IMR-90 (cell line): ENCODE data around the gene SLC4A7. TPM values are rescaled to one million over a fixed set of nuclear protein-coding genes. Genes with fewer than 3 reads are reported as not detected.

Experiments
- ATAC-seq: fragments of 200-7000 bp; cut with Tn5 transposase; 2 replicates; pipeline ENCODE4 v1.9.1; 2020; ENCODE audit warnings: low read depth, mild to moderate bottlenecking, moderate library complexity
- BruUV-seq: library from RNA; stranded (reverse); fragments of 400-500 nt; replicated peaks from 2 replicates; lab custom pipeline; 2021; lab: Mats Ljungman, UMichigan
- CTCF ChIA-PET: fragments of 300-600 bp; formaldehyde crosslinking; extraction: SDS; loops from one replicate; lab custom pipeline; 2021; ENCODE audit warnings: antibody characterized with exemption; lab: Yijun Ruan, JAX
- POLR2A ChIA-PET: fragments of 300-600 bp; sonication (Branson Sonifier 250); formaldehyde crosslinking; loops from one replicate; lab custom pipeline; 2022; ENCODE audit warnings: antibody characterized with exemption; ENCODE audit not compliant: unreplicated experiment; lab: Charles Lee
- DNase-seq: peaks from one replicate; pipeline ENCODE4 v3.0.0; 2013
- H2AFZ ChIP-seq: replicated peaks from 2 replicates; pipeline ENCODE3; 2013; ENCODE audit warnings: low read length, mild to moderate bottlenecking; ENCODE audit not compliant: poor library complexity
- H2AK5ac ChIP-seq: 2 replicates; pipeline ENCODE4 v1.6.1; 2013; ENCODE audit warnings: low read depth, low read length, inconsistent platforms
- H2AK9ac ChIP-seq: replicated peaks from 2 replicates; pipeline ENCODE3; 2013; ENCODE audit warnings: mild to moderate bottlenecking, low read depth, low read length, moderate library complexity; ENCODE audit not compliant: poor library complexity
- H2BK120ac ChIP-seq: 2 replicates; pipeline ENCODE4 v1.6.1; 2013; ENCODE audit warnings: low read depth, low read length, inconsistent platforms
- H2BK15ac ChIP-seq: 3 replicates; pipeline ENCODE4 v1.6.1; 2013; ENCODE audit warnings: low read depth, low read length, inconsistent platforms
- H2BK20ac ChIP-seq: 2 replicates; pipeline ENCODE4 v1.6.1; 2013; ENCODE audit warnings: low read depth, mild to moderate bottlenecking, inconsistent platforms, low read length, moderate library complexity
- H2BK5ac ChIP-seq: 2 replicates; pipeline ENCODE4 v1.6.1; 2013; ENCODE audit warnings: mild to moderate bottlenecking, low read depth, low read length, inconsistent platforms; ENCODE audit not compliant: poor library complexity, severe bottlenecking
- H3K14ac ChIP-seq: replicated peaks from 2 replicates; pipeline ENCODE4 v1.6.1; 2013; ENCODE audit warnings: low read depth, low read length, inconsistent platforms
- H3K18ac ChIP-seq: 2 replicates; pipeline ENCODE4 v1.6.1; 2013; ENCODE audit warnings: low read depth, low read length, control low read depth
- H3K23ac ChIP-seq: 2 replicates; pipeline ENCODE4 v1.6.1; 2013; ENCODE audit warnings: low read depth, low read length, inconsistent platforms
- H3K27ac ChIP-seq: 2 replicates; pipeline ENCODE4 v1.5.1; 2013; ENCODE audit warnings: mild to moderate bottlenecking, control low read depth, low read length; ENCODE audit not compliant: insufficient read depth
- H3K27me3 ChIP-seq: 2 replicates; pipeline ENCODE4 v1.6.1; 2013; ENCODE audit warnings: low read length; ENCODE audit not compliant: control insufficient read depth, insufficient read depth
- H3K36me3 ChIP-seq: 2 replicates; pipeline ENCODE4 v1.6.1; 2013; ENCODE audit warnings: low read length, mixed read lengths; ENCODE audit not compliant: control insufficient read depth, insufficient read depth
- H3K4ac ChIP-seq: 2 replicates; pipeline ENCODE4 v1.6.1; 2013; ENCODE audit warnings: low read depth, low read length, inconsistent platforms
- H3K4me1 ChIP-seq: 2 replicates; pipeline ENCODE4 v1.6.1; 2013; ENCODE audit warnings: low read length, mixed read lengths; ENCODE audit not compliant: control insufficient read depth, insufficient read depth
- H3K4me2 ChIP-seq: 2 replicates; pipeline ENCODE4 v1.6.1; 2013; ENCODE audit warnings: low read depth, mild to moderate bottlenecking, control low read depth, low read length, moderate library complexity
- H3K4me3 ChIP-seq: 2 replicates; pipeline ENCODE4 v1.5.1; 2013; ENCODE audit warnings: low read depth, mild to moderate bottlenecking, control low read depth, low read length, moderate library complexity; ENCODE audit not compliant: insufficient read depth
- H3K56ac ChIP-seq: 2 replicates; pipeline ENCODE4 v1.6.1; 2013; ENCODE audit warnings: low read length, inconsistent platforms; ENCODE audit not compliant: insufficient read depth; ENCODE audit errors: extremely low read depth
- H3K79me1 ChIP-seq, 2 experiments: 2 replicates each; pipeline ENCODE4 v1.6.1; 2013; ENCODE audit warnings: low read length in 2 of 2, inconsistent platforms in 1 of 2, low read depth in 1 of 2
- H3K9ac ChIP-seq: 2 replicates; pipeline ENCODE4 v1.6.1; 2013; ENCODE audit warnings: low read depth, low read length, control low read depth
- H3K9me1 ChIP-seq: 2 replicates; pipeline ENCODE4 v1.6.1; 2013; ENCODE audit warnings: low read length, inconsistent platforms; ENCODE audit not compliant: insufficient read depth
- H3K9me3 ChIP-seq: 2 replicates; pipeline ENCODE4 v1.6.1; 2013; ENCODE audit warnings: low read length; ENCODE audit not compliant: control insufficient read depth, insufficient read depth
- H4K20me1 ChIP-seq: 2 replicates; pipeline ENCODE4 v1.6.1; 2013; ENCODE audit warnings: low read length, inconsistent platforms; ENCODE audit not compliant: insufficient read depth
- H4K5ac ChIP-seq: 2 replicates; pipeline ENCODE4 v1.6.1; 2013; ENCODE audit warnings: mild to moderate bottlenecking, low read depth, low read length, control low read depth
- H4K8ac ChIP-seq, 2 experiments: 2 replicates each; pipeline ENCODE4 v1.6.1; 2013; ENCODE audit warnings: low read depth in 2 of 2, low read length in 2 of 2, control low read depth in 1 of 2, inconsistent platforms in 1 of 2
- H4K91ac ChIP-seq: 2 replicates; pipeline ENCODE4 v1.6.1; 2013; ENCODE audit warnings: low read depth, low read length, inconsistent platforms; ENCODE audit not compliant: insufficient read depth
- BHLHE40 ChIP-seq: fragments of 150-350 bp; IDR thresholded peaks from 2 replicates; pipeline ENCODE4 v1.6.1; 2016; ENCODE audit warnings: mild to moderate bottlenecking, low read depth, low read length
- CHD1 ChIP-seq: IDR thresholded peaks from 2 replicates; pipeline ENCODE4 v1.6.1; 2012; ENCODE audit warnings: low read depth, low read length, improper control_type of control experiment
- FOS ChIP-seq: fragments of 150-350 bp; IDR thresholded peaks from 2 replicates; pipeline ENCODE4 v1.6.1; 2016; ENCODE audit warnings: low read depth, low read length
- MAFK ChIP-seq: IDR thresholded peaks from 2 replicates; pipeline ENCODE4 v1.6.1; 2012; ENCODE audit warnings: low read depth, low read length, improper control_type of control experiment
- MAZ ChIP-seq: IDR thresholded peaks from 2 replicates; pipeline ENCODE4 v1.6.1; 2012; ENCODE audit warnings: low read depth, mild to moderate bottlenecking, low read length, improper control_type of control experiment, moderate library complexity, borderline replicate concordance
- POLR2A ChIP-seq: IDR thresholded peaks from 2 replicates; pipeline ENCODE4 v1.6.1; 2012; ENCODE audit warnings: mild to moderate bottlenecking, low read depth, low read length
- RAD21 ChIP-seq: IDR thresholded peaks from 2 replicates; pipeline ENCODE4 v1.6.1; 2012; ENCODE audit warnings: low read length, improper control_type of control experiment
- RCOR1 ChIP-seq: IDR thresholded peaks from 2 replicates; pipeline ENCODE4 v1.6.1; 2012; ENCODE audit warnings: mild to moderate bottlenecking, low read length, improper control_type of control experiment; ENCODE audit not compliant: insufficient replicate concordance
- SMC3 ChIP-seq: fragments of 150-350 bp; IDR thresholded peaks from 2 replicates; pipeline ENCODE4 v1.6.1; 2016; ENCODE audit warnings: low read depth, mild to moderate bottlenecking, antibody characterized with exemption, low read length, moderate library complexity
- dilution Hi-C: fragments of 300-500 bp; cut with HindIII; formaldehyde crosslinking; loops from one replicate; pipeline ENCODE4 v1.14.3; 2018; ENCODE audit warnings: low sequenced_read_pairs; ENCODE audit not compliant: unreplicated experiment
- in situ Hi-C: fragments of 300-500 bp; cut with MboI; formaldehyde crosslinking; loops from 3 replicates; pipeline ENCODE4 v1.14.3; 2019; ENCODE audit warnings: low sequenced_read_pairs, inconsistent platforms, mixed read lengths
- intact Hi-C: fragments of 100-400 bp; cut with micrococcal nuclease; formaldehyde crosslinking; loops from 2 replicates; pipeline ENCODE4 v1.10.0; 2022
- polyA plus RNA-seq, 3 experiments: library from polyadenylated mRNA; depleted of rRNA; stranded (reverse); fragments of >200 nt; gene quantifications; 2 replicates each; pipeline ENCODE4 v1.2.3, GENCODE V29; 2012; ENCODE audit warnings: low replicate concordance in 1 of 3
- total RNA-seq: library from RNA; depleted of rRNA; stranded (reverse); fragments of >200 nt; gene quantifications from 2 replicates; pipeline ENCODE4 v1.2.3, GENCODE V29; 2012
- TF ChIP-seq, protein P1 (sequence below): conservative IDR thresholded peaks from 2 replicates; pipeline ENCODE4 v1.5.1; 2012; ENCODE audit warnings: mild to moderate bottlenecking, low read depth, low read length, improper control_type of control experiment

The SLC4A7 gene
- total and polyA plus RNA-seq, 2 of the 4 experiments (the other 2 are of a cell fraction), result 17.7 to 50.4 TPM

DNA sequence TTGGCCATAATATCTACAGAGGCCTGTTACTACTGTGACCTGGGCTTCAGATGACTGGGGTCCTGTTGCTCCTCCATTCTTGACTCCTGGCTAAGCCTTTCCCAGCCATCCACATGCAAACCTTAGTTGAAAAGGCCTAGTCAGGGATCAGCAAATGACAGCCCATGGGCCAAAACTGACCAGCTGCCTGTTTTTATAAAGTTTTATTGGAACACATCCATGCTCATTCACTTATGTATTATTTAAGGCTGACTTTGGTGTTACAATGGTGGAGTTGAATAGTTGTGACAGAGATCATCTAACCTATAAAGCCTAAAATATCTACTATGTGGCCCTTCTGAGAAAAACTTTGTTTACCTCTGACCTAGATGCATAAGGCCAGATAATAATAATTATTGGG, 16.8 kb upstream of the SLC4A7 start:
- ChIA-PET POLR2A (no interaction called here), CTCF (no interaction called here)
- Histone ChIP-seq H2AK9ac (no peak overlapping the region), H4K20me1 (no peaks in the 10 kb centered on the region), H3K9ac (no peak overlapping the region), H2BK120ac (peak overlapping the region; percentile 55), H2BK15ac (no peak overlapping the region), H2BK20ac (peak overlapping the region; percentile 78; the same call in 1 of the 2 replicates), H3K4me3 (no peak overlapping the region), H4K8ac (peak overlapping the region in 1 of 2 experiments; percentile 20; a peak in 1 of 4 replicates), H4K5ac (no peak overlapping the region), H3K27ac (peak overlapping the region; percentile 2; the same call in 1 of the 2 replicates), H3K36me3 (no peaks in the 10 kb centered on the region), H2BK5ac (peak overlapping the region; percentile 57), H3K23ac (no peak overlapping the region), H2AK5ac (0 out of 2 replicates have a peak overlapping the region, but pooled peaks have one; percentile 69), H3K4me1 (peaks cover 15% of the 10 kb centered on the region), H2AFZ (peak overlapping the region; percentile 82), H3K9me1 (peaks cover 11% of the 10 kb centered on the region), H3K9me3 (no peaks in the 10 kb centered on the region), H3K56ac (no peak overlapping the region), H3K79me1 (no peaks in the 10 kb centered on the region), H3K18ac (peak overlapping the region; percentile 1; the same call in 1 of the 2 replicates), H3K14ac (peak overlapping the region; percentile 65), H4K91ac (0 out of 2 replicates have a peak overlapping the region, but pooled peaks have one; percentile 39), H3K27me3 (no peaks in the 10 kb centered on the region), H3K4me2 (no peak overlapping the region), H3K4ac (peak overlapping the region; percentile 1; the same call in 1 of the 2 replicates)
- dilution Hi-C loops (no loop called here), in situ Hi-C loops (no loop called here), intact Hi-C loops (no loop called here)
- TF ChIP-seq, protein P1, sequence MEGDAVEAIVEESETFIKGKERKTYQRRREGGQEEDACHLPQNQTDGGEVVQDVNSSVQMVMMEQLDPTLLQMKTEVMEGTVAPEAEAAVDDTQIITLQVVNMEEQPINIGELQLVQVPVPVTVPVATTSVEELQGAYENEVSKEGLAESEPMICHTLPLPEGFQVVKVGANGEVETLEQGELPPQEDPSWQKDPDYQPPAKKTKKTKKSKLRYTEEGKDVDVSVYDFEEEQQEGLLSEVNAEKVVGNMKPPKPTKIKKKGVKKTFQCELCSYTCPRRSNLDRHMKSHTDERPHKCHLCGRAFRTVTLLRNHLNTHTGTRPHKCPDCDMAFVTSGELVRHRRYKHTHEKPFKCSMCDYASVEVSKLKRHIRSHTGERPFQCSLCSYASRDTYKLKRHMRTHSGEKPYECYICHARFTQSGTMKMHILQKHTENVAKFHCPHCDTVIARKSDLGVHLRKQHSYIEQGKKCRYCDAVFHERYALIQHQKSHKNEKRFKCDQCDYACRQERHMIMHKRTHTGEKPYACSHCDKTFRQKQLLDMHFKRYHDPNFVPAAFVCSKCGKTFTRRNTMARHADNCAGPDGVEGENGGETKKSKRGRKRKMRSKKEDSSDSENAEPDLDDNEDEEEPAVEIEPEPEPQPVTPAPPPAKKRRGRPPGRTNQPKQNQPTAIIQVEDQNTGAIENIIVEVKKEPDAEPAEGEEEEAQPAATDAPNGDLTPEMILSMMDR, result no peak
- TF ChIP-seq CHD1 (no peak), SMC3 (no peak), RAD21 (no peak), FOS (no peak), MAFK (no peak), RCOR1 (no peak), BHLHE40 (no peak), MAZ (no peak), POLR2A (no peak)
- ATAC-seq, result no peak
- BruUV-seq, result no TSS peak
- no peak for DNase-seq
